Activated CD8-positive, alpha-beta memory T cell treated with anti-CD3 and anti-CD28 coated beads, Interleukin-2, amount 50 U/mL, for 1 hour (primary cell): ENCODE results near the gene CBLB.

Source experiments
- DNase-seq: peaks from one replicate; pipeline ENCODE4 v3.0.0-alpha.2; 2020; ENCODE audit errors: extremely low read depth

CBLB gene

GRCh38 chr3:105868742-105869530 is at the start of gene CBLB:
Gene CBLB, minus strand, starts transcription at chr3:105869012. Its CDS starts 1,435 bp downstream, at chr3:105867577.
- DNase-seq, result peak; percentile 70

- no peak for DNase-seq
Observed at GRCh38 chr3:105916767-105917166, 48.0 kb upstream of the CBLB start.

- no peak for DNase-seq
Observed at GRCh38 chr3:105915524-105915923, 46.7 kb upstream of the CBLB start.

- no peak for DNase-seq
Observed at GRCh38 chr3:105913616-105914015, 44.8 kb upstream of the CBLB start.

- no peak for DNase-seq
Observed at GRCh38 chr3:105912891-105913290, 44.1 kb upstream of the CBLB start.

- no peak for DNase-seq
Observed at GRCh38 chr3:105911496-105911895, 42.7 kb upstream of the CBLB start.

GRCh38 chr3:105907777-105908176 is 39.0 kb upstream of the CBLB start:
- DNase-seq, result no peak

- no peak for DNase-seq
Observed at GRCh38 chr3:105906836-105907235, 38.0 kb upstream of the CBLB start.

GRCh38 chr3:105906345-105906744 is 37.5 kb upstream of the CBLB start:
- DNase-seq, result no peak

- DNase-seq, result no peak
Observed at GRCh38 chr3:105905328-105905727, 36.5 kb upstream of the CBLB start.

- no peak for DNase-seq
Observed at GRCh38 chr3:105904678-105905284, 36.0 kb upstream of the CBLB start.

- no peak for DNase-seq
Observed at GRCh38 chr3:105904251-105904650, 35.4 kb upstream of the CBLB start.

GRCh38 chr3:105899516-105899915 is 30.7 kb upstream of the CBLB start:
- DNase-seq, result no peak

- DNase-seq, result no peak
Observed at GRCh38 chr3:105891101-105891500, 22.3 kb upstream of the CBLB start.

- no peak for DNase-seq
Observed at GRCh38 chr3:105888621-105889579, 20.1 kb upstream of the CBLB start.

- DNase-seq, result no peak
Observed at GRCh38 chr3:105885256-105885655, 16.4 kb upstream of the CBLB start.

GRCh38 chr3:105883798-105884377 is 15.1 kb upstream of the CBLB start:
- no peak for DNase-seq

- no peak for DNase-seq
Observed at GRCh38 chr3:105880681-105881290, 12.0 kb upstream of the CBLB start.

GRCh38 chr3:105878061-105878460 is 9.2 kb upstream of the CBLB start:
- no peak for DNase-seq

GRCh38 chr3:105877336-105877910 is 8.6 kb upstream of the CBLB start:
- no peak for DNase-seq

GRCh38 chr3:105876780-105877327 is 8.0 kb upstream of the CBLB start:
- no peak for DNase-seq
